G401.6 (cell line): ENCODE results near the gene ANXA1.
"Not testable (repeated sequence)": the region's sequence is repeated elsewhere in the genome, so short reads cannot be mapped to it uniquely, and the experiment has no call there.

Source experiments
- FAIRE-seq: peaks from 2 replicates; lab custom pipeline; 2012; peaks lifted over from hg19 to GRCh38; lab: Jason Lieb, UNC

ANXA1 gene

GRCh38 chr9:73168298-73168934, 16.8 kb downstream of the ANXA1 start:
- FAIRE-seq: no peak

GRCh38 chr9:73170185-73170957, 18.7 kb downstream of the ANXA1 start:
- FAIRE-seq: peak; percentile 23

- FAIRE-seq: no peak
Measured at GRCh38 chr9:73172901-73173215, 21.2 kb downstream of the ANXA1 start.

DNA sequence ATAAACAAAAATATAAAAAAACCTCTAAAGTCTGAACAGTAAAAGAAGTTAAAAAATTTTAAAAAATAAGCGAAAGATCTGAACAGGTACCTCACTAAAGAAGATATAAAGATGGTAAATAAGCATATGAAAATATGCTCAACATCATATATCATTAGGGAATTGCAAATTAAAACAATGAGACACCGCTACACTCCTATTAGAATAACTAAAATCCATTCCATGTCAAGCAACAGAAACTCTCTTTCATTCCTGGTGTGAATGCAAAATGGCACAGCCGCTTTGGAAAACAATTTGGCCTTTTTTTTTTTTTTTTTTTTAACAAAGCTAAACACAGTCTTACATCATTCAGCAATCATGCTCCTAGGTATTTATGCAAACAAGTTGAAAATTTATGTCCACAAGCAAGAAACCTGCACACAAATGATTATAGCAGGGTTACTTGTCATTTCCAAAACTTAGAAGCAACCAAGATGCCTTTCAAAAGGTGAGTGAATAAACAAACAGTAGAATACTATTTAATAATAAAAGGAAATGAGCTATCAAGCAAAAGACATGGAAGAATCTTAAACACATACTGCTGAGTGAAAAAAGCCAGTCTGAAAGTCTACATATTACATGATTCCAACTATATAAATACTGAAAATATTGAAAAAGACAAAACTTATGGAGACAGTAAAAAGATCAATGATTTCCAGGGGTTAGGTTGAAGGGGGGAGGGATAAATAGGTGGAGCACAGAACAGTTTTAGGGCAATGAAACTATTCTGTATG, 22.1 kb downstream of the ANXA1 start:
- no peak for FAIRE-seq

GRCh38 chr9:73174330-73174980, 22.8 kb downstream of the ANXA1 start:
- FAIRE-seq: no peak

- FAIRE-seq: no peak
Measured at GRCh38 chr9:73176450-73176875, 24.8 kb downstream of the ANXA1 start.

GRCh38 chr9:73178044-73178443, 26.4 kb downstream of the ANXA1 start:
- FAIRE-seq: no peak

GRCh38 chr9:73179589-73179988, 27.9 kb downstream of the ANXA1 start:
- no peak for FAIRE-seq

GRCh38 chr9:73180403-73180802, 28.7 kb downstream of the ANXA1 start:
- no peak for FAIRE-seq

GRCh38 chr9:73182928-73183327, 31.3 kb downstream of the ANXA1 start:
- FAIRE-seq: no peak

GRCh38 chr9:73183428-73183827, 31.8 kb downstream of the ANXA1 start:
- FAIRE-seq: no peak

- peak; percentile 98 for FAIRE-seq
Measured at GRCh38 chr9:73183917-73184861, 32.5 kb downstream of the ANXA1 start.

GRCh38 chr9:73191109-73191508, 39.4 kb downstream of the ANXA1 start:
- not testable (repeated sequence) for FAIRE-seq

- FAIRE-seq: no peak
Measured at GRCh38 chr9:73194284-73194683, 42.6 kb downstream of the ANXA1 start.

GRCh38 chr9:73199448-73199847, 47.8 kb downstream of the ANXA1 start:
- FAIRE-seq: no peak

DNA sequence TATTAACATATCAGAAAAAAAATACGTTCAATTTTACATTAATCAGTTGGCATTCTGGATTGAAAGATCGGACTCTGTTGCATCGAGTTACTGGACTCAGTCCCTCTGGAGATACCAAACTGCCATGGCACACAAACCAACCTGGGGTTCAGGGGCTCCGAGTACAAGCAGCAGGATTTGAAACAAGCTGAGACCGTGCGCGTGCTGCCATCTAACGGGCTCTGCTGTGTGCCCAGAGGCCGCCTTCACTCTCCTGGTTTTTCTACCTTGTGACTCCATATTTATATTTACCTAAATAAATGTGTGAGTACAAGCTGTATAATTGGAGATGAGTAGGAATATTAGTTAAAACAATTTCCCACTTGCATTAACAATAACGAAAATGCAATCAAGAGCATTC, 48.2 kb downstream of the ANXA1 start:
- FAIRE-seq: peak; percentile 57

GRCh38 chr9:73200694-73201452, 49.2 kb downstream of the ANXA1 start:
- FAIRE-seq: peak; percentile 89

DNA sequence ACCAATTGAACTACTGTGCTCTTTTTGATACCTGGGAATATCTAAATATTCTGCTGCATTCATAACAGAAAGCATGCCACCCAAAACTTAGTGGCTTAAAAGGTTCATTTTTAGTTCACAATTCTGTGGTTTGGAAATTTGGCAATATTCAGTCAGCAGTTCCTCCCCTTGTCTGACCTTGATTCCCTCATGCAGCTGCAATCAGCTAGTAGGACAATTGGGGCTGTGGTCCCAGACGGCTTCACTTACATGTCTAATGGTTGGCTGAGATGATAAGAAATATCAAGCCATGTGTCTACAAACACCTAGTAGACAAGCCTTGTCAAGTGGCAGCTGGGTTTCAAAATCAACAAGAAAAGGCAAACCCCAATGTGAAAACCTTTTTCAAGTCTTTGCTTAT, 51.3 kb downstream of the ANXA1 start:
- FAIRE-seq: no peak

GRCh38 chr9:73204936-73205335, 53.3 kb downstream of the ANXA1 start:
- FAIRE-seq: no peak

DNA sequence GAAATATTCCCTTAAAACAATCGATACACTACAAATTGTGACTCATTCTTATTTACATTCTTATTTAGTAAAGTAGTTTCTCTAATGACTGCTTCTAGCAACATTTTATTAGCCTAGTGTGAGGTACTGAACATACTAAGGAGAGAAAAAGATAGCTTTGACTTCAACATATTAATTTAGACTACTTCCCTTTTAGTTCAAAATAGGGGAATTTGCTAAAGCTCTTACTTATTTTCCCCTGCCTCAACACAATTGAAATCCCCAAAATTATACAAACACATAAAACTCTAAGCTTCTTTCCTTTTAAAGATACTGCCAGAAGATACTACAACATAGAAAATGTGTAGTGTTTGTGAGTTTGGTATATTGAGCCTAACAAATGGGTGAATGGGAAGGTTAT, 55.2 kb downstream of the ANXA1 start:
- FAIRE-seq: no peak
